ENCODE data around the gene ERRFI1. TPM values are rescaled to one million over a fixed set of nuclear protein-coding genes. Genes with fewer than 3 reads are reported as not detected.

ERRFI1 gene
- total RNA-seq, 4 donors from 2014 or later = 26.4 to 96.8 (median 61.2) TPM

DNA sequence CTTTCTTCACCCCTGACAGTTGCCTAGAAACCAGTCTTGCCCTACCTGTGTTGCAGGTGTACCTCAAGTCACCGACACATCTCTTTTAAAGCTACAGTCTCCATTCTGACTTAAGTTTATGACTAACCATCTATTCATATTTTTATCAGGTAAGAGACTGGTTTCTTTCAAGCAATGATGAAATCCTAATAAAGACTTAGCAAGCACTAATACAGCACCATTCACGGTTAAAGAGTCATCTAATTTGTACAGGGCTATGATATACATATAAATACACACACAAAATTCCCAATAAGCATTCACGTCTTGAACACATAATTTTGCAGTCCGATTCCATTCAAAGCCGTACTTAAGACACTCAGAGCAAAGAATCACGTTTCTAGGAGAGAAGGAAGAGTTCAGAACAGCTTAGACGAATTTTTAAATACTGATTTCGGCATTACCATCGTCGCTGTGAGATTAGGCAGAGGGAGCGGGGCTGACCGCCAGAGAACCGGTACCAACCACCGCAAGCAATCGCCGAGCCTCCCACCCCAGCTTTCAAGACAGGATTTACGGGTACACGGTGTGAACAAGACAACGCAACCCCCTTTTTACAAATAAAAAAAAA lies 943 bp downstream of the ERRFI1 start:
- Histone ChIP-seq H3K27ac (peak overlapping the region; percentile 76 to 95 (median 90)), H3K9me3 (no peaks in the 10 kb centered on the region), H3K36me3 (no peaks in the 10 kb centered on the region), H3K4me1 (peaks cover 0 to 31% (median 11%) of the 10 kb centered on the region in 4 donors), H3K4me3 (peak overlapping the region; percentile 86 to 97 (median 94)), H3K27me3 (no peaks in the 10 kb centered on the region)
- peak in 1 of 3 donors; percentile 53 for DNase-seq
- TF ChIP-seq, protein P1, sequence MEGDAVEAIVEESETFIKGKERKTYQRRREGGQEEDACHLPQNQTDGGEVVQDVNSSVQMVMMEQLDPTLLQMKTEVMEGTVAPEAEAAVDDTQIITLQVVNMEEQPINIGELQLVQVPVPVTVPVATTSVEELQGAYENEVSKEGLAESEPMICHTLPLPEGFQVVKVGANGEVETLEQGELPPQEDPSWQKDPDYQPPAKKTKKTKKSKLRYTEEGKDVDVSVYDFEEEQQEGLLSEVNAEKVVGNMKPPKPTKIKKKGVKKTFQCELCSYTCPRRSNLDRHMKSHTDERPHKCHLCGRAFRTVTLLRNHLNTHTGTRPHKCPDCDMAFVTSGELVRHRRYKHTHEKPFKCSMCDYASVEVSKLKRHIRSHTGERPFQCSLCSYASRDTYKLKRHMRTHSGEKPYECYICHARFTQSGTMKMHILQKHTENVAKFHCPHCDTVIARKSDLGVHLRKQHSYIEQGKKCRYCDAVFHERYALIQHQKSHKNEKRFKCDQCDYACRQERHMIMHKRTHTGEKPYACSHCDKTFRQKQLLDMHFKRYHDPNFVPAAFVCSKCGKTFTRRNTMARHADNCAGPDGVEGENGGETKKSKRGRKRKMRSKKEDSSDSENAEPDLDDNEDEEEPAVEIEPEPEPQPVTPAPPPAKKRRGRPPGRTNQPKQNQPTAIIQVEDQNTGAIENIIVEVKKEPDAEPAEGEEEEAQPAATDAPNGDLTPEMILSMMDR (IDR thresholded peaks at IDR 0.05) = no peak
- TF ChIP-seq POLR2A (IDR thresholded peaks at IDR 0.05) = no peak

DNA sequence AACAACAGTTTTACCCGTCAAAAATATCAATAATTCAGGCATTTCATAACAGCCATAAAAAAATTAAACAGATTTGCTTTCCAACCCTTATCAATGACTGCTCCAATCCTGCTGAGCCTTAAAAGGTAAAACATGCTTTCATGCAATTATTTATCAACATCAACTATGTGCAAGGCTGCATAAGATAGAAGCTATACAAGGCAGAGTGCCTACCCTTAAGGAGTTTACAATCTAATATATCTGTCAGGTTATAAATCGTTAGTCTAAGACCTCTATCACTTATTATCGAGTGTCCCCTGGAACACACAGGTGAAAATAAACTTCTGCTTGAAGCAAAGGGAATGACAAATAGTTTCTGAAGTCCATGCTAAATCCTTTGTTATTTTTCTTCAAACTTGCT lies 1.8 kb downstream of the ERRFI1 start:
- Histone ChIP-seq H3K9me3 (no peaks in the 10 kb centered on the region), H3K4me3 (peak overlapping the region in 3 of 4 donors; percentile 86 to 97 (median 94)), H3K36me3 (no peaks in the 10 kb centered on the region), H3K27me3 (no peaks in the 10 kb centered on the region), H3K27ac (peak overlapping the region in 1 of 4 donors; percentile 9), H3K4me1 (peaks cover 0 to 31% (median 11%) of the 10 kb centered on the region in 4 donors)
- no peak for DNase-seq
- TF ChIP-seq, protein P1 (IDR thresholded peaks at IDR 0.05) = no peak
- TF ChIP-seq POLR2A (IDR thresholded peaks at IDR 0.05) = no peak

DNA sequence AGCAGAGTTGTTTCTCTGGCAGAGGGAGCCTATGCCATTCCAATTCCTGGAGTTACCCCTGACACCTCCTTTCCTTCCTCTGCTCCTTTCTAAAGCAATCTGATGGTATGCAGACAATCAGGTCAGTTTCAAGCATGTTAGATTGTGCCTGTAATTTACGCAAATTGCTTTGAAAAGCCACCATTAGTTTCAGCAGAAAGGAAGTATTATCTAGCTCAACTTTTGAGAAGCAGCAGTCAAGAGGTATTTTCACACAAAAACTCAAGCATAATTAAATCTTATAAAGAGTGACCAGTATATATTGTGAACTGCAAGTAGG lies 2.2 kb downstream of the ERRFI1 start:
- Histone ChIP-seq H3K4me3 (peak overlapping the region in 2 of 4 donors; percentile 94 to 97), H3K27me3 (no peaks in the 10 kb centered on the region), H3K9me3 (no peaks in the 10 kb centered on the region), H3K27ac (no peak overlapping the region), H3K4me1 (peaks cover 0 to 31% (median 11%) of the 10 kb centered on the region in 4 donors), H3K36me3 (no peaks in the 10 kb centered on the region)
- DNase-seq = no peak
- TF ChIP-seq, protein P1 (IDR thresholded peaks at IDR 0.05) = no peak
- no peak for TF ChIP-seq POLR2A (IDR thresholded peaks at IDR 0.05)

DNA sequence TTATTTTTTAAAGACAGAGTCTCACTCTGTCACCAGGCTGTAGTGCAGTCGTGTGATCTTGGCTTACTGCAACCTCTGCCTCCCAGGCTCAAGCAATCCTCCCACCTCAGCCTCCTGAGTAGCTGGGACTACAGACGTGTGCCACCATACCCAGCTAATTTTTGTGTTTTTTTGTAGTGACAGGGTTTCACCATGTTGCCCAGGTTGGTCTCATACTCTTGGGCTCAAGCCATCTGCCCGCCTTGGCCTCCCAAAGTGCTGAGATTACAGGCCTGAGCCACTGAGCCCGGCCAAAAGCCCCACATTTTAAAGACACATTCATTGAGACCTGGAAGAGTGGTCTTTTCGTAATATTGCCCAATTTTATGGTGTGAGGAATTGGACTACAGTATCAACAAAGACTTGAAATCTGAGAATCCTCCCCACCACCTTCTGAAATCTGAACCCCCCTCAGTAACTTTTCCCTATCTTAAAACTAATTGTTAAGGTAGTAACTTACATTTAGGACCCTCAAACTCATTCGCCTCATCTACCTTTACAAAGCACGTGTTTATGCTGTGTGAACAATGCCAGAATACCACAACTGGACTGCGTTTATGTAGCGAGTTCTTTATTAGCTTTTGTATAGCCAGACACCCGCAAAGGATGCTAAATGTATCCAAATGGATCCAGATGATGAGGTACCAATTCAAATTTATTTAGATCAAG lies 2.7 kb downstream of the ERRFI1 start:
- Histone ChIP-seq H3K27me3 (no peaks in the 10 kb centered on the region), H3K36me3 (no peaks in the 10 kb centered on the region), H3K4me1 (peaks cover 0 to 33% (median 10%) of the 10 kb centered on the region in 4 donors), H3K4me3 (peak overlapping the region in 2 of 4 donors; percentile 94 to 97), H3K9me3 (no peaks in the 10 kb centered on the region), H3K27ac (peak overlapping the region in 2 of 4 donors; percentile 3 to 20)
- DNase-seq = no peak
- no peak for TF ChIP-seq POLR2A (IDR thresholded peaks at IDR 0.05)
- TF ChIP-seq, protein P1 (IDR thresholded peaks at IDR 0.05) = no peak

DNA sequence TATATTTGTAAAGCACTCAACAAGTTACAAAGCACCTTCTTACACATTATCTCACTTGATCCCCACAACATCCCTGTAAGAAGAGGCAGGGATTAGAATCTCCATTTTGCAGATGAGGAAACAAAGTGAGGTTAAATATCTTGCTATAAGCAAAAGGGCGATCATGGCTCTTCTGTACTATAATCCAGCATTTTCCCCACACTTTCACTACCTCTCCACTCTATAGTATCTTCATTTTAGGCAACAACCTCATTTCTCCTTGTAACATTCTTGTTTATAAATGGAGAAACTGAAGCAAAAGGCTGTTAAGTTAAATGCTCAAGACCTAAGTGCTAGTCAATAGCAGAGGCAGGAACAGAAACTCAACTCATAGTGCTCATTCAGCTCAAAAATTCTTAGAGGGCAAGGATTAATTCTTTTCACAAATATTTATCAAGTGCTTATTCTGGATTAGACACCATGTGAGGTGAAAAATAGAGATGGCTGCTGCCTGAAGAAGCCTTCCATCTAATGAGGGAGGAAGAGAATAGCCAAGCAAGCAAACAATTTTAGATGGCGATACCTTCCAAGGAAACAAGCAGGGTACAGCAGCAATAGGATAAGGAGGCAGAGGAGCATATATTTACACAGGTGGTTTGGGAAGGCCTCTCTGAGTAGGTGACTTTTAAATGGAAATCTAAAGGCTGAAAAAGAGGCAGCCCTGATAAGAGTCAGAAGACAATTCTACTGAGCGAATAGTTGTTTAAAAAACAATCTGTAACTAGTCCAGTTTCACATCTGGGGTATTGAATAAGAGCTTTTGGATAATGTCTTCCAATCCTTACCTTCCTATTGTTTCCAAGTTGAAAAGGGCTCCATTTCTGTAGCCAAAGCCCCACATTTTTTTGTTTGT lies 3.5 kb downstream of the ERRFI1 start:
- Histone ChIP-seq H3K27ac (peak overlapping the region in 2 of 4 donors; percentile 3), H3K9me3 (no peaks in the 10 kb centered on the region), H3K4me1 (peaks cover 0 to 33% (median 8%) of the 10 kb centered on the region in 4 donors), H3K36me3 (no peaks in the 10 kb centered on the region), H3K4me3 (peak overlapping the region in 2 of 4 donors; percentile 94 to 97), H3K27me3 (no peaks in the 10 kb centered on the region)
- TF ChIP-seq, protein P1 (IDR thresholded peaks at IDR 0.05) = no peak
- TF ChIP-seq POLR2A (IDR thresholded peaks at IDR 0.05) = no peak
- DNase-seq = no peak
